Measurements from ENCODE around the gene NGF.
"Not testable (repeated sequence)": the region's sequence is repeated elsewhere in the genome, so short reads cannot be mapped to it uniquely, and the experiment has no call there.

NGF gene
- 0 reads per million in 2 donors for total RNA-seq

- no peak for DNase-seq
Observed at GRCh38 chr1:115337633-115338456, at the start of gene NGF. NGF (minus strand) TSS chr1:115338249; CDS start chr1:115286795, 51,454 bp downstream.

- DNase-seq = not testable (repeated sequence)
Observed at GRCh38 chr1:115383455-115383854, 45.4 kb upstream of the NGF start.

- no peak for DNase-seq
Observed at GRCh38 chr1:115379943-115380342, 41.9 kb upstream of the NGF start.

- no peak for DNase-seq
Observed at GRCh38 chr1:115377411-115377810, 39.4 kb upstream of the NGF start.

- no peak for DNase-seq
Observed at GRCh38 chr1:115374598-115374997, 36.5 kb upstream of the NGF start.

GRCh38 chr1:115373305-115373704 lies 35.3 kb upstream of the NGF start:
- DNase-seq = no peak

GRCh38 chr1:115365738-115366137 lies 27.7 kb upstream of the NGF start:
- no peak for DNase-seq

GRCh38 chr1:115364780-115365155 lies 26.7 kb upstream of the NGF start:
- DNase-seq = no peak

GRCh38 chr1:115364046-115364779 lies 26.2 kb upstream of the NGF start:
- no peak for DNase-seq

GRCh38 chr1:115363171-115363570 lies 25.1 kb upstream of the NGF start:
- DNase-seq = no peak

- DNase-seq = not testable (repeated sequence)
Observed at GRCh38 chr1:115360505-115361129, 22.6 kb upstream of the NGF start.

GRCh38 chr1:115359787-115360452 lies 21.9 kb upstream of the NGF start:
- DNase-seq = not testable (repeated sequence)

GRCh38 chr1:115356356-115356755 lies 18.3 kb upstream of the NGF start:
- DNase-seq = no peak

GRCh38 chr1:115355069-115355468 lies 17.0 kb upstream of the NGF start:
- DNase-seq = no peak

GRCh38 chr1:115351143-115351542 lies 13.1 kb upstream of the NGF start:
- DNase-seq = no peak

- DNase-seq = no peak
Observed at GRCh38 chr1:115348636-115349035, 10.6 kb upstream of the NGF start.

- DNase-seq = no peak
Observed at GRCh38 chr1:115347282-115347681, 9.2 kb upstream of the NGF start.

GRCh38 chr1:115343200-115343737 lies 5.2 kb upstream of the NGF start:
- no peak for DNase-seq

- no peak for DNase-seq
Observed at GRCh38 chr1:115341948-115342347, 3.9 kb upstream of the NGF start.

- DNase-seq = no peak
Observed at GRCh38 chr1:115340879-115341278, 2.8 kb upstream of the NGF start.

GRCh38 chr1:115338457-115338820 lies 390 bp upstream of the NGF start:
- DNase-seq = no peak

- DNase-seq = no peak
Observed at GRCh38 chr1:115337276-115337632, 795 bp downstream of the NGF start.

- no peak for DNase-seq
Observed at GRCh38 chr1:115336741-115337140, 1.3 kb downstream of the NGF start.
